H4 (cell line): Measurements from ENCODE around the gene IL1R2. TPM values are rescaled to one million over a fixed set of nuclear protein-coding genes. Genes with fewer than 3 reads are reported as not detected.

Experiments
- total RNA-seq: library from RNA; depleted of rRNA; stranded (reverse); fragments of >200 nt; shearing (Covaris generic); gene quantifications from 2 replicates; pipeline ENCODE4 v1.2.3, GENCODE V29; 2014; rRNA removed

The IL1R2 gene
- total RNA-seq, 1 experiment from 2014 or later: 0.70 TPM

Other genes starting within 250 kb of the IL1R2 start
- gene IL1R1, start 150.8 kb downstream of the IL1R2 start, total RNA-seq: 7.9 and 8.0 TPM in 2 replicates
- not detected in 2 replicates for gene IL1RL2, start 195.1 kb downstream of the IL1R2 start, total RNA-seq